CD14-positive monocyte (primary cell): ENCODE data around the gene PNMA8B. TPM values are rescaled to one million over a fixed set of nuclear protein-coding genes. Genes with fewer than 3 reads are reported as not detected.
A peak's percentile ranks its signal among the peaks of the same experiment; 100 is the strongest.

Source experiments
- DNase-seq, 3 donors: peaks; one replicate each; pipeline ENCODE4 v3.0.0-alpha.2; 2011 to 2022
- H2AFZ ChIP-seq: 2 replicates; pipeline ENCODE4 v1.6.0; 2012; ENCODE audit warnings: mild to moderate bottlenecking, low read depth, low read length, inconsistent platforms; ENCODE audit not compliant: insufficient read depth, poor library complexity, severe bottlenecking
- H3K27ac ChIP-seq, 2 donors: 1 replicate in 1 of 2; 2 replicates in 1 of 2; pipeline ENCODE4 v1.5.1; 2012 to 2013; ENCODE audit warnings: low read length in 2 of 2, control low read depth in 1 of 2, inconsistent platforms in 1 of 2, low read depth in 1 of 2, mild to moderate bottlenecking in 1 of 2
- H3K27me3 ChIP-seq, 2 donors: one replicate each; pipeline versions ENCODE4 v1.6.0 to v1.6.1; 2011 to 2013; ENCODE audit warnings: low read length in 2 of 2; ENCODE audit not compliant: control insufficient read depth in 2 of 2, insufficient read depth in 2 of 2
- H3K36me3 ChIP-seq, 2 donors: replicated peaks in 1 of 2; 1 replicate in 1 of 2; 2 replicates in 1 of 2; pipeline versions ENCODE4 v1.5.1 to v1.6.1; 2012 to 2013; ENCODE audit warnings: low read length in 2 of 2, control low read depth in 1 of 2, inconsistent platforms in 1 of 2, mild to moderate bottlenecking in 1 of 2; ENCODE audit not compliant: insufficient read depth in 2 of 2, control insufficient read depth in 1 of 2
- H3K4me1 ChIP-seq, 2 donors: 1 replicate in 1 of 2; 2 replicates in 1 of 2; pipeline versions ENCODE4 v1.5.1 to v1.6.1; 2012 to 2013; ENCODE audit warnings: low read length in 2 of 2, control low read depth in 1 of 2, inconsistent platforms in 1 of 2, mild to moderate bottlenecking in 1 of 2, moderate library complexity in 1 of 2; ENCODE audit not compliant: insufficient read depth in 2 of 2, control insufficient read depth in 1 of 2
- H3K4me2 ChIP-seq: replicated peaks from 2 replicates; pipeline ENCODE3; 2012; ENCODE audit warnings: low read length, moderate library complexity, mild to moderate bottlenecking; ENCODE audit not compliant: poor library complexity, severe bottlenecking; ENCODE audit errors: extremely low read depth
- H3K4me3 ChIP-seq, 3 experiments: fragments of 200-600 bp in 1 of 3; sonication (generic) in 1 of 3; replicated peaks in 1 of 3; 1 replicate in 2 of 3; 2 replicates in 1 of 3; pipeline ENCODE4 v1.5.1; 2011 to 2013; ENCODE audit warnings: low read length in 3 of 3, mild to moderate bottlenecking in 3 of 3, control low read depth in 2 of 3, low read depth in 2 of 3, inconsistent platforms in 1 of 3, moderate library complexity in 1 of 3
- H3K79me2 ChIP-seq: 2 replicates; pipeline ENCODE4 v1.6.0; 2012; ENCODE audit warnings: mild to moderate bottlenecking, control low read depth, inconsistent platforms, low read length, moderate library complexity; ENCODE audit not compliant: insufficient read depth
- H3K9ac ChIP-seq: 2 replicates; pipeline ENCODE4 v1.6.0; 2017; ENCODE audit warnings: low read length, mild to moderate bottlenecking; ENCODE audit not compliant: insufficient read depth, poor library complexity, severe bottlenecking
- H3K9me3 ChIP-seq, 2 donors: replicated peaks in 1 of 2; 1 replicate in 1 of 2; 2 replicates in 1 of 2; pipeline versions ENCODE4 v1.5.1 to v1.6.1; 2012 to 2013; ENCODE audit warnings: low read length in 2 of 2, control low read depth in 1 of 2; ENCODE audit not compliant: control insufficient read depth in 1 of 2, insufficient read depth in 1 of 2
- H4K20me1 ChIP-seq: 2 replicates; pipeline ENCODE4 v1.6.0; 2012; ENCODE audit warnings: mild to moderate bottlenecking, low read length, control low read depth, moderate library complexity; ENCODE audit not compliant: insufficient read depth
- H3K27ac Mint-ChIP-seq, 7 donors: one replicate each; pipeline ENCODE4 v1.8.0; 2020; ENCODE audit warnings: mild to moderate bottlenecking in 7 of 7, mixed read lengths in 7 of 7, moderate library complexity in 6 of 7, inconsistent platforms in 2 of 7
- H3K27me3 Mint-ChIP-seq, 3 donors: one replicate each; pipeline ENCODE4 v1.8.0; 2021 to 2022; ENCODE audit warnings: low read depth in 3 of 3, mild to moderate bottlenecking in 3 of 3, mixed read lengths in 3 of 3, moderate library complexity in 3 of 3, inconsistent platforms in 1 of 3
- H3K36me3 Mint-ChIP-seq, 2 donors: one replicate each; pipeline ENCODE4 v1.8.0; 2020; ENCODE audit warnings: mixed read lengths in 2 of 2, inconsistent platforms in 1 of 2, mild to moderate bottlenecking in 1 of 2
- H3K4me1 Mint-ChIP-seq: one replicate; pipeline ENCODE4 v1.8.0; 2020; ENCODE audit warnings: mild to moderate bottlenecking, mixed read lengths
- H3K4me3 Mint-ChIP-seq, 2 donors: one replicate each; pipeline ENCODE4 v1.8.0; 2020; ENCODE audit warnings: mild to moderate bottlenecking in 2 of 2, mixed read lengths in 2 of 2, moderate library complexity in 1 of 2
- H3K9me3 Mint-ChIP-seq, 7 donors: one replicate each; pipeline ENCODE4 v1.8.0; 2020 to 2022; ENCODE audit warnings: mixed read lengths in 7 of 7, mild to moderate bottlenecking in 6 of 7, moderate library complexity in 6 of 7, inconsistent platforms in 2 of 7
- CTCF ChIP-seq: fragments of 200-600 bp; IDR thresholded peaks from one replicate; pipeline ENCODE4 v1.8.0; 2022; ENCODE audit warnings: antibody characterized with exemption, mild to moderate bottlenecking
- WGBS: methylation state at CpG from one replicate; pipeline ENCODE4 v1.1.5; 2013; ENCODE audit warnings: missing lambda C conversion rate; ENCODE audit not compliant: insufficient coverage; 5-methylcytosine and 5-hydroxymethylcytosine counted together
- intact Hi-C, 2 donors: fragments of 100-400 bp; cut with micrococcal nuclease; formaldehyde crosslinking; loops; one replicate each; pipeline versions ENCODE4 v1.15.0 to v1.15.1; 2023
- polyA plus RNA-seq, 3 donors: library from polyadenylated mRNA; depleted of rRNA in 1 of 3; unstranded in 2 of 3; stranded (reverse) in 1 of 3; fragments of 300-500 nt in 2 of 3; fragments of >200 nt in 1 of 3; fragmentation: Illumina TruSeq in 2 of 3; gene quantifications; 1 replicate in 2 of 3; 2 replicates in 1 of 3; pipeline ENCODE4 v1.2.3, GENCODE V29; 2012 to 2021

PNMA8B gene
- polyA plus RNA-seq, 3 donors = 0.07 to 0.16 TPM; not detected in 1

DNA sequence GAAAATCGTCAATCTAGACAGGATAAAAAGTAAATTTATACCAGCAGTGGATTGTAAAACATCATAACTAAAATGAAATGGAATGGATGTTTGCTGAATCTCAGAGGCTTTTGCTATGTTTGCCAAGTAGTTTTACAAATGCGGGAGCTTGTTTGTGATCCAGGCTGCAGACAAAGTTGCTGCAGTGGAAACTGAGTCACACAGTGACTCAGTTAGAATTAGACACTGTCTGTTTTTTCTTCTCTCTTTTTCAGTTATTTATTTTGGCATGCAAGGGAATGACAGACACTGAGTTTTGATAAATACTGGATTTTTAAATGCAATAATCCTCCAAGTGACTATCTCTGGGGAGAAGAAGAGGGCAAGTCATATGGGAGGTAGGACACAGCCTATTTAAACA lies 19.7 kb downstream of the PNMA8B start:
- no peak overlapping the region for H2AFZ ChIP-seq

DNA sequence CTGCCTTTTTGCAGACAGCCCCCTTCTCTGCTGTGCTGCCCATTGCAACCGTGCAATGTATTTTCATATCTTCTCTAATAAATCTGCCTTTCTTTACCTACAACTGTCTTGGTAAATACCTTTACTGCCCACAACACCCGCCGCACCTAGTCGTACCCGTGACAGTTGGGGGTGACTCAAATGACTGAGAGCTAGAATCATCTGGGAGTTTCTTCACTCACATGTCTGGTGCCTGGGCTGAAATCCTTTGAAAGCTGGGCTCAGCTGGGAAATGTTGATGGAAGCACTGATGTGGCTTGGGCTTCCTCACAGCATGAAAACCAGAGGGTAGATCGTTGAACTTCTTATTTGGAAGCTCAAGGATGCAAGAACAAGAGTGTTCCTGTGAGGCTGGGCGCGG lies 21.5 kb downstream of the PNMA8B start:
- H3K9me3 Mint-ChIP-seq = peaks cover 0 to 7% (median 0%) of the 10 kb centered on the region in 7 donors
- no peak overlapping the region for H3K27ac ChIP-seq

More for the DNA sequence above, 19.7 kb downstream of the PNMA8B start:
- Mint-ChIP-seq H3K4me1 (peaks cover 2% of the 10 kb centered on the region), H3K27ac (no peak overlapping the region), H3K27me3 (peaks cover 44 to 69% (median 45%) of the 10 kb centered on the region in 3 donors), H3K36me3 (no peaks in the 10 kb centered on the region), H3K4me3 (no peak overlapping the region), H3K9me3 (peaks cover 0 to 4% (median 0%) of the 10 kb centered on the region in 7 donors)
- no peaks in the 10 kb centered on the region for H3K36me3 ChIP-seq
- intact Hi-C loops = no loop called here
- peaks cover 17 to 27% of the 10 kb centered on the region in 2 donors for H3K27me3 ChIP-seq
- TF ChIP-seq CTCF = no peak
- no peak overlapping the region for H3K27ac ChIP-seq
- H3K9ac ChIP-seq = no peak overlapping the region
- 88% methylated on average over 1 of the region's 2 CpGs for WGBS
- H3K4me2 ChIP-seq = no peak overlapping the region
- H3K4me1 ChIP-seq = peaks cover 0 to 8% of the 10 kb centered on the region in 2 donors
- H3K79me2 ChIP-seq = no peaks in the 10 kb centered on the region
- H4K20me1 ChIP-seq = no peaks in the 10 kb centered on the region
- H3K9me3 ChIP-seq = no peaks in the 10 kb centered on the region
- no peak overlapping the region for H3K4me3 ChIP-seq
- DNase-seq = no peak

More for the DNA sequence above, 21.5 kb downstream of the PNMA8B start:
- H3K27ac Mint-ChIP-seq = peak overlapping the region in 1 of 7 donors; percentile 4
- no peaks in the 10 kb centered on the region for H3K36me3 ChIP-seq
- peaks cover 0 to 9% of the 10 kb centered on the region in 2 donors for H3K4me1 ChIP-seq
- no peak overlapping the region for H3K9ac ChIP-seq
- TF ChIP-seq CTCF = no peak
- H3K79me2 ChIP-seq = no peaks in the 10 kb centered on the region
- intact Hi-C loops = no loop called here
- H3K27me3 ChIP-seq = peaks cover 17 to 36% of the 10 kb centered on the region in 2 donors
- H3K4me2 ChIP-seq = no peak overlapping the region
- no peaks in the 10 kb centered on the region for H3K9me3 ChIP-seq
- peaks cover 2% of the 10 kb centered on the region for H3K4me1 Mint-ChIP-seq
- DNase-seq = no peak
- H3K27me3 Mint-ChIP-seq = peaks cover 48 to 75% (median 50%) of the 10 kb centered on the region in 3 donors
- H3K4me3 Mint-ChIP-seq = peak overlapping the region in 1 of 2 donors; percentile 37
- no peaks in the 10 kb centered on the region for H4K20me1 ChIP-seq
- H3K4me3 ChIP-seq = no peak overlapping the region
- H2AFZ ChIP-seq = no peak overlapping the region
- WGBS = 94% methylated on average over 4 of the region's 8 CpGs
- no peaks in the 10 kb centered on the region for H3K36me3 Mint-ChIP-seq
